HCT116 (cell line): ENCODE results near the gene TAS2R13. TPM values are rescaled to one million over a fixed set of nuclear protein-coding genes. Genes with fewer than 3 reads are reported as not detected.

Experiments
- ATAC-seq: fragments of 200-7000 bp; cut with Tn5 transposase; 2 replicates; pipeline ENCODE4 v1.9.1; 2020; ENCODE audit warnings: mild to moderate bottlenecking, moderate library complexity
- BruUV-seq: library from RNA; stranded (reverse); fragments of 400-500 nt; replicated peaks from 2 replicates; lab custom pipeline; 2021; lab: Mats Ljungman, UMichigan
- CTCF ChIA-PET: fragments of 300-600 bp; sonication (Branson Sonifier 250); formaldehyde crosslinking; loops from one replicate; lab custom pipeline; 2021; ENCODE audit warnings: antibody characterized with exemption; lab: Charles Lee
- POLR2A ChIA-PET: fragments of 300-600, 350-600 bp; sonication (Branson Sonifier 250); formaldehyde crosslinking; loops from one replicate; lab custom pipeline; 2021; ENCODE audit warnings: antibody characterized with exemption; lab: Charles Lee
- RAD21 ChIA-PET, 2 experiments: fragments of 300-600 bp; sonication (Branson Sonifier 250); formaldehyde crosslinking; loops; one replicate each; lab custom pipeline; 2023; ENCODE audit warnings: low total read pairs in 2 of 2; ENCODE audit not compliant: uncharacterized antibody in 2 of 2, unreplicated experiment in 2 of 2, low non-redundant PET in 1 of 2; lab: Charles Lee
- DNase-seq: peaks from one replicate; pipeline ENCODE4 v3.0.0-alpha.2; 2010; ENCODE audit warnings: low read depth, low spot score
- H2AFZ ChIP-seq: fragments of 200-600 bp; shearing (Covaris generic), sonication (generic); 2 replicates; pipeline ENCODE4 v1.6.1; 2017; ENCODE audit warnings: low read depth, mixed run types, mixed read lengths, antibody characterized with exemption, low read length; ENCODE audit not compliant: poor library complexity, severe bottlenecking
- H3K27ac ChIP-seq: 2 replicates; pipeline ENCODE4 v1.5.1; 2012; ENCODE audit warnings: low read depth, low read length
- H3K27me3 ChIP-seq: fragments of 200-600 bp; sonication (generic); 2 replicates; pipeline ENCODE4 v1.6.1; 2016; ENCODE audit warnings: mixed run types, low read length, mixed read lengths; ENCODE audit not compliant: insufficient read depth
- H3K36me3 ChIP-seq, 2 experiments: fragments of 200-500 bp in 1 of 2; fragments of 200-600 bp in 1 of 2; sonication (Bioruptor generic) in 1 of 2; sonication (generic) in 1 of 2; 2 replicates each; pipeline versions ENCODE4 v1.5.1 to v1.6.1; 2014 to 2016; ENCODE audit warnings: low read length in 2 of 2, inconsistent platforms in 1 of 2, mixed read lengths in 1 of 2, mixed run types in 1 of 2; ENCODE audit not compliant: insufficient read depth in 2 of 2, control insufficient read depth in 1 of 2
- H3K4me1 ChIP-seq, 2 experiments: fragments of 200-600 bp in 1 of 2; sonication (generic) in 1 of 2; 2 replicates each; pipeline versions ENCODE4 v1.5.1 to v1.6.1; 2012 to 2017; ENCODE audit warnings: low read length in 2 of 2, inconsistent platforms in 1 of 2, mild to moderate bottlenecking in 1 of 2, mixed read lengths in 1 of 2, mixed run types in 1 of 2, moderate library complexity in 1 of 2; ENCODE audit not compliant: insufficient read depth in 2 of 2, control insufficient read depth in 1 of 2
- H3K4me2 ChIP-seq: fragments of 200-600 bp; sonication (generic); 2 replicates; pipeline ENCODE4 v1.6.1; 2017; ENCODE audit warnings: mixed run types, low read length, mixed read lengths
- H3K4me3 ChIP-seq, 2 experiments: fragments of 200-600 bp in 1 of 2; sonication (generic) in 1 of 2; replicated peaks in 1 of 2; 2 replicates each; pipeline ENCODE4 v1.5.1; 2011 to 2016; ENCODE audit warnings: low read length in 2 of 2, control low read depth in 1 of 2, low read depth in 1 of 2, mild to moderate bottlenecking in 1 of 2, mixed read lengths in 1 of 2, mixed run types in 1 of 2
- H3K79me2 ChIP-seq: fragments of 200-600 bp; sonication (generic); 2 replicates; pipeline ENCODE4 v1.6.1; 2017; ENCODE audit warnings: mild to moderate bottlenecking, mixed run types, low read length, moderate library complexity, mixed read lengths; ENCODE audit not compliant: insufficient read depth
- H3K9ac ChIP-seq: fragments of 200-600 bp; sonication (generic); 2 replicates; pipeline ENCODE4 v1.6.1; 2016; ENCODE audit warnings: low read length, mixed read lengths
- H3K9me2 ChIP-seq: fragments of 200-600 bp; sonication (generic), shearing (Covaris generic); 2 replicates; pipeline ENCODE4 v1.6.1; 2017; ENCODE audit warnings: mixed run types, mild to moderate bottlenecking, moderate library complexity; ENCODE audit not compliant: insufficient read depth
- H3K9me3 ChIP-seq, 2 experiments: fragments of 200-500 bp in 1 of 2; fragments of 200-600 bp in 1 of 2; sonication (Bioruptor generic) in 1 of 2; sonication (generic) in 1 of 2; 2 replicates each; pipeline ENCODE4 v1.6.1; 2014 to 2017; ENCODE audit warnings: low read length in 2 of 2, mixed read lengths in 2 of 2, inconsistent platforms in 1 of 2, low read depth in 1 of 2, mild to moderate bottlenecking in 1 of 2, mixed run types in 1 of 2, moderate library complexity in 1 of 2; ENCODE audit not compliant: control insufficient read depth in 1 of 2, insufficient read depth in 1 of 2
- H4K20me1 ChIP-seq: fragments of 200-600 bp; sonication (generic), shearing (Covaris generic); 2 replicates; pipeline ENCODE4 v1.6.1; 2017; ENCODE audit warnings: mixed run types, mild to moderate bottlenecking, moderate library complexity; ENCODE audit not compliant: insufficient read depth
- ATF3 ChIP-seq: IDR thresholded peaks from 2 replicates; pipeline ENCODE4 v1.6.1; 2012
- EGR1 ChIP-seq: IDR thresholded peaks from 2 replicates; pipeline ENCODE4 v1.6.1; 2012; ENCODE audit warnings: low read depth
- ELF1 ChIP-seq: IDR thresholded peaks from 2 replicates; pipeline ENCODE4 v1.6.1; 2012; ENCODE audit warnings: low read depth, borderline replicate concordance
- EZH2 ChIP-seq: fragments of 200-600 bp; sonication (generic); IDR thresholded peaks from 2 replicates; pipeline ENCODE4 v1.6.1; 2017; ENCODE audit warnings: antibody characterized with exemption, mixed run types
- EZH2phosphoT487 ChIP-seq: fragments of 200-600 bp; IDR thresholded peaks from 2 replicates; pipeline ENCODE4 v1.6.1; 2018; ENCODE audit warnings: antibody characterized with exemption, borderline replicate concordance
- POLR2AphosphoS5 ChIP-seq: IDR thresholded peaks from 2 replicates; pipeline ENCODE4 v1.6.1; 2011; ENCODE audit warnings: mild to moderate bottlenecking, low read depth, low read length, moderate library complexity
- RAD21 ChIP-seq: IDR thresholded peaks from 2 replicates; pipeline ENCODE4 v1.6.1; 2012; ENCODE audit warnings: low read depth, mild to moderate bottlenecking
- REST ChIP-seq: IDR thresholded peaks from 2 replicates; pipeline ENCODE4 v1.6.1; 2012; ENCODE audit warnings: low read depth
- SIN3A ChIP-seq: IDR thresholded peaks from 2 replicates; pipeline ENCODE4 v1.6.1; 2012; ENCODE audit warnings: low read depth
- TCF7L2 ChIP-seq: IDR thresholded peaks from 2 replicates; pipeline ENCODE4 v1.7.0; 2011; ENCODE audit warnings: borderline replicate concordance, inconsistent platforms; ENCODE audit not compliant: insufficient read depth, insufficient read length; ENCODE audit errors: extremely low read depth
- YY1 ChIP-seq: IDR thresholded peaks from 2 replicates; pipeline ENCODE4 v1.6.1; 2011; ENCODE audit warnings: low read length, low read depth, moderate library complexity, mild to moderate bottlenecking; ENCODE audit not compliant: insufficient replicate concordance; ENCODE audit errors: extremely low read depth
- ZBTB33 ChIP-seq: IDR thresholded peaks from 2 replicates; pipeline ENCODE4 v1.6.1; 2011; ENCODE audit warnings: mild to moderate bottlenecking, low read length, moderate library complexity; ENCODE audit not compliant: insufficient replicate concordance; ENCODE audit errors: extremely low read depth
- intact Hi-C: fragments of 100-400 bp; cut with micrococcal nuclease; formaldehyde crosslinking; loops from 2 replicates; pipeline ENCODE4 v1.10.0; 2022
- total RNA-seq: library from RNA; stranded (reverse); gene quantifications from one replicate; pipeline ENCODE4 v1.2.1, GENCODE V29; 2021; ENCODE audit not compliant: unreplicated experiment

The TAS2R13 gene
- total RNA-seq, 1 experiment from 2014 or later: 0.91 TPM

GRCh38 chr12:10873378-10873777 is 36.0 kb downstream of the TAS2R13 start:
- no peak overlapping the region for H2AFZ ChIP-seq
- H4K20me1 ChIP-seq: no peaks in the 10 kb centered on the region
- H3K36me3 ChIP-seq: no peaks in the 10 kb centered on the region
- H3K4me1 ChIP-seq: no peaks in the 10 kb centered on the region
- H3K4me3 ChIP-seq: no peak overlapping the region
- TF ChIP-seq EGR1: no peak
- no peak for TF ChIP-seq EZH2
- no peak for TF ChIP-seq ELF1
- TF ChIP-seq YY1: no peak
- no peak for TF ChIP-seq RAD21
- TF ChIP-seq EZH2phosphoT487: no peak
- no peak overlapping the region for H3K4me2 ChIP-seq
- ATAC-seq: no peak
- intact Hi-C loops: no loop called here
- no peak overlapping the region for H3K27ac ChIP-seq
- H3K9me3 ChIP-seq: no peaks in the 10 kb centered on the region
- ChIA-PET RAD21 (no interaction called here), CTCF (no interaction called here), POLR2A (no interaction called here)
- no peak for DNase-seq
- no peaks in the 10 kb centered on the region for H3K9me2 ChIP-seq
- BruUV-seq: no TSS peak
- H3K27me3 ChIP-seq: no peaks in the 10 kb centered on the region
- no peaks in the 10 kb centered on the region for H3K79me2 ChIP-seq
- H3K9ac ChIP-seq: no peak overlapping the region

GRCh38 chr12:10867381-10867780 is 42.0 kb downstream of the TAS2R13 start:
- no peaks in the 10 kb centered on the region for H3K27me3 ChIP-seq
- H4K20me1 ChIP-seq: no peaks in the 10 kb centered on the region
- H3K9ac ChIP-seq: no peak overlapping the region
- no peak overlapping the region for H3K4me2 ChIP-seq
- H3K9me2 ChIP-seq: no peaks in the 10 kb centered on the region
- H3K36me3 ChIP-seq: no peaks in the 10 kb centered on the region
- ChIA-PET RAD21 (no interaction called here), CTCF (no interaction called here), POLR2A (no interaction called here)
- DNase-seq (no peak), ATAC-seq (no peak)
- no peaks in the 10 kb centered on the region for H3K9me3 ChIP-seq
- H3K4me3 ChIP-seq: no peak overlapping the region
- H3K27ac ChIP-seq: no peak overlapping the region
- no peaks in the 10 kb centered on the region for H3K4me1 ChIP-seq
- no peak overlapping the region for H2AFZ ChIP-seq
- H3K79me2 ChIP-seq: no peaks in the 10 kb centered on the region
- intact Hi-C loops: loop anchor here (10.0 kb wide), 1 partner anchor 617 kb away; no protein-coding TSS in a partner anchor
- no TSS peak for BruUV-seq
- TF ChIP-seq ZBTB33: no peak
- TF ChIP-seq REST: no peak
- TF ChIP-seq RAD21: peak; percentile 32; the same call in 1 of the 2 replicates
- TF ChIP-seq EGR1: no peak
- TF ChIP-seq SIN3A: no peak
- TF ChIP-seq TCF7L2: no peak
- TF ChIP-seq ATF3: no peak
- no peak for TF ChIP-seq POLR2AphosphoS5
